Loucy (cell line): Measurements from ENCODE around the gene PRMT6.

Source experiments
- H2AFZ ChIP-seq: fragments of 200-600 bp; sonication (generic); 2 replicates; pipeline ENCODE4 v1.6.0; 2016; ENCODE audit warnings: antibody characterized with exemption, mild to moderate bottlenecking, low read length, moderate library complexity
- H3F3A ChIP-seq: fragments of 200-600 bp; 2 replicates; pipeline ENCODE4 v1.6.0; 2016; ENCODE audit warnings: antibody characterized with exemption, low read depth, mild to moderate bottlenecking
- H3K27me3 ChIP-seq: fragments of 200-600 bp; sonication (generic); 2 replicates; pipeline ENCODE4 v1.6.1; 2014; ENCODE audit warnings: low read length, mild to moderate bottlenecking; ENCODE audit not compliant: insufficient read depth, poor library complexity, severe bottlenecking
- H3K36me3 ChIP-seq: fragments of 200-600 bp; sonication (generic); 2 replicates; pipeline ENCODE4 v1.6.1; 2016; ENCODE audit warnings: low read length; ENCODE audit not compliant: insufficient read depth
- H3K4me1 ChIP-seq: fragments of 200-600 bp; sonication (generic); 2 replicates; pipeline ENCODE4 v1.5.1; 2014; ENCODE audit warnings: low read length, mild to moderate bottlenecking; ENCODE audit not compliant: insufficient read depth, poor library complexity, severe bottlenecking
- H3K4me2 ChIP-seq: fragments of 200-600 bp; sonication (generic); 2 replicates; pipeline ENCODE4 v1.6.0; 2014; ENCODE audit warnings: antibody characterized with exemption, low read length, low read depth, mild to moderate bottlenecking; ENCODE audit not compliant: poor library complexity, severe bottlenecking
- H3K4me3 ChIP-seq: fragments of 200-600 bp; sonication (generic); 2 replicates; pipeline ENCODE4 v1.5.1; 2014; ENCODE audit warnings: low read length, mild to moderate bottlenecking, mixed read lengths; ENCODE audit not compliant: poor library complexity, severe bottlenecking
- H3K79me2 ChIP-seq: fragments of 200-600 bp; sonication (generic); 2 replicates; pipeline ENCODE4 v1.6.1; 2014; ENCODE audit warnings: low read length; ENCODE audit not compliant: insufficient read depth
- H3K9ac ChIP-seq: fragments of 200-600 bp; sonication (generic); 2 replicates; pipeline ENCODE4 v1.6.0; 2014; ENCODE audit warnings: mild to moderate bottlenecking, low read depth, low read length, moderate library complexity; ENCODE audit not compliant: poor library complexity, severe bottlenecking
- H3K9me2 ChIP-seq: fragments of 200-600 bp; sonication (generic); replicated peaks from 2 replicates; pipeline ENCODE4 v1.6.1; 2016; ENCODE audit warnings: low read depth, low read length, mixed read lengths
- H3K9me3 ChIP-seq: fragments of 200-600 bp; sonication (generic); 2 replicates; pipeline ENCODE4 v1.6.1; 2014; ENCODE audit warnings: mild to moderate bottlenecking, antibody characterized with exemption, low read length, low read depth; ENCODE audit not compliant: insufficient read depth
- H4K20me1 ChIP-seq: fragments of 200-600 bp; sonication (generic); 2 replicates; pipeline ENCODE4 v1.6.0; 2014; ENCODE audit warnings: antibody characterized with exemption, low read length, mild to moderate bottlenecking; ENCODE audit not compliant: insufficient read depth, poor library complexity, severe bottlenecking
- CTCF ChIP-seq: fragments of 200-600 bp; sonication (generic); conservative IDR thresholded peaks from 2 replicates; pipeline ENCODE4 v1.5.1; 2014; ENCODE audit warnings: mild to moderate bottlenecking, antibody characterized with exemption, low read length
- EZH2phosphoT487 ChIP-seq: fragments of 200-600 bp; IDR thresholded peaks from 2 replicates; pipeline ENCODE4 v1.6.1; 2018; ENCODE audit warnings: antibody characterized with exemption, mild to moderate bottlenecking, moderate library complexity, borderline replicate concordance

Gene PRMT6

GRCh38 chr1:107057197-107058133 lies 991 bp downstream of the PRMT6 start:
- H3K27me3 ChIP-seq = no peaks in the 10 kb centered on the region
- H3K79me2 ChIP-seq = peaks cover 23% of the 10 kb centered on the region
- H2AFZ ChIP-seq = peak overlapping the region; percentile 96
- H3K9me2 ChIP-seq = no peaks in the 10 kb centered on the region
- no peaks in the 10 kb centered on the region for H3K36me3 ChIP-seq
- peak overlapping the region; percentile 86 for H3K9ac ChIP-seq
- peaks cover 23% of the 10 kb centered on the region for H3K4me1 ChIP-seq
- H3K9me3 ChIP-seq = no peaks in the 10 kb centered on the region
- peak overlapping the region; percentile 80 for H3K4me3 ChIP-seq
- TF ChIP-seq EZH2phosphoT487 (no peak), CTCF (no peak)
- H3K4me2 ChIP-seq = peak overlapping the region; percentile 92
- no peaks in the 10 kb centered on the region for H4K20me1 ChIP-seq
- no peaks in the 10 kb centered on the region for H3F3A ChIP-seq

GRCh38 chr1:107058245-107059032 lies 2.0 kb downstream of the PRMT6 start:
- peak overlapping the region; percentile 86 for H3K9ac ChIP-seq
- no peaks in the 10 kb centered on the region for H3K27me3 ChIP-seq
- H3K4me2 ChIP-seq = peak overlapping the region; percentile 92
- H3K9me2 ChIP-seq = no peaks in the 10 kb centered on the region
- H3K4me3 ChIP-seq = peak overlapping the region; percentile 80
- H3K36me3 ChIP-seq = no peaks in the 10 kb centered on the region
- TF ChIP-seq EZH2phosphoT487 (no peak), CTCF (no peak)
- H3F3A ChIP-seq = no peaks in the 10 kb centered on the region
- H4K20me1 ChIP-seq = no peaks in the 10 kb centered on the region
- H3K4me1 ChIP-seq = peaks cover 23% of the 10 kb centered on the region
- H3K9me3 ChIP-seq = no peaks in the 10 kb centered on the region
- no peak overlapping the region for H2AFZ ChIP-seq
- H3K79me2 ChIP-seq = peaks cover 23% of the 10 kb centered on the region

GRCh38 chr1:107061886-107062285 lies 5.4 kb downstream of the PRMT6 start:
- no peaks in the 10 kb centered on the region for H3F3A ChIP-seq
- H4K20me1 ChIP-seq = no peaks in the 10 kb centered on the region
- peaks cover 20% of the 10 kb centered on the region for H3K79me2 ChIP-seq
- H3K9me3 ChIP-seq = no peaks in the 10 kb centered on the region
- H3K27me3 ChIP-seq = no peaks in the 10 kb centered on the region
- no peak overlapping the region for H2AFZ ChIP-seq
- no peaks in the 10 kb centered on the region for H3K9me2 ChIP-seq
- no peak overlapping the region for H3K9ac ChIP-seq
- H3K4me1 ChIP-seq = peaks cover 16% of the 10 kb centered on the region
- H3K4me3 ChIP-seq = no peak overlapping the region
- no peaks in the 10 kb centered on the region for H3K36me3 ChIP-seq
- TF ChIP-seq EZH2phosphoT487 (no peak), CTCF (no peak)
- no peak overlapping the region for H3K4me2 ChIP-seq
